Measurements from ENCODE around the gene NRDE2.

Gene NRDE2

DNA sequence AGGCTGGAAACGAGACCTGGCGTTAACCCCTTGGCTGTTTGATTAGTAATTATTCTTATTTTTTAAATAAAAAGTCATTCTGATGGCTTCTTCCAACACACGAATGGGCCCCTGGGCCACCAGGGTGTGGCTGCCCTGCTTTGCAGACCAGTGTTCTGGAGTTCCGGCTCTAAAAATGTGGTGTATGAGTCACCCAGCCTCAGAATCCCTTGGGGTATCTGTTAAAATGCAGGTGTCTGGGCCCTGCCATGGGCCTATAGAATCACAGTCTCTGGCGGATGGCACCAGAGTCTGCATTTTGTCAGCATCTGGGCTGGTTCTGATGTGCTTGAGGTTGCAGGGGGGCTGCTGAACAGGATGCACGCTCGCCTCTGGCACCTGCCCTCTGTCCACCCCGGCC, 77.9 kb downstream of the NRDE2 start (continued):
- TF ChIP-seq, protein P1, sequence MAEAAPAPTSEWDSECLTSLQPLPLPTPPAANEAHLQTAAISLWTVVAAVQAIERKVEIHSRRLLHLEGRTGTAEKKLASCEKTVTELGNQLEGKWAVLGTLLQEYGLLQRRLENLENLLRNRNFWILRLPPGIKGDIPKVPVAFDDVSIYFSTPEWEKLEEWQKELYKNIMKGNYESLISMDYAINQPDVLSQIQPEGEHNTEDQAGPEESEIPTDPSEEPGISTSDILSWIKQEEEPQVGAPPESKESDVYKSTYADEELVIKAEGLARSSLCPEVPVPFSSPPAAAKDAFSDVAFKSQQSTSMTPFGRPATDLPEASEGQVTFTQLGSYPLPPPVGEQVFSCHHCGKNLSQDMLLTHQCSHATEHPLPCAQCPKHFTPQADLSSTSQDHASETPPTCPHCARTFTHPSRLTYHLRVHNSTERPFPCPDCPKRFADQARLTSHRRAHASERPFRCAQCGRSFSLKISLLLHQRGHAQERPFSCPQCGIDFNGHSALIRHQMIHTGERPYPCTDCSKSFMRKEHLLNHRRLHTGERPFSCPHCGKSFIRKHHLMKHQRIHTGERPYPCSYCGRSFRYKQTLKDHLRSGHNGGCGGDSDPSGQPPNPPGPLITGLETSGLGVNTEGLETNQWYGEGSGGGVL (tag by site-specific recombination; IDR thresholded peaks at IDR 0.05) = no peak
- TF ChIP-seq ZNF23 (tag by site-specific recombination; IDR thresholded peaks at IDR 0.05; ENCODE audit: borderline replicate concordance) (no peak), ZNF549 (tag by site-specific recombination; IDR thresholded peaks at IDR 0.05) (no peak), ZNF571 (tag by site-specific recombination; IDR thresholded peaks at IDR 0.05) (no peak), ZNF155 (tag by site-specific recombination; IDR thresholded peaks at IDR 0.05) (no peak), ZNF449 (tag by site-specific recombination; IDR thresholded peaks at IDR 0.05) (no peak), ZNF626 (tag by site-specific recombination; IDR thresholded peaks at IDR 0.05) (no peak)

DNA sequence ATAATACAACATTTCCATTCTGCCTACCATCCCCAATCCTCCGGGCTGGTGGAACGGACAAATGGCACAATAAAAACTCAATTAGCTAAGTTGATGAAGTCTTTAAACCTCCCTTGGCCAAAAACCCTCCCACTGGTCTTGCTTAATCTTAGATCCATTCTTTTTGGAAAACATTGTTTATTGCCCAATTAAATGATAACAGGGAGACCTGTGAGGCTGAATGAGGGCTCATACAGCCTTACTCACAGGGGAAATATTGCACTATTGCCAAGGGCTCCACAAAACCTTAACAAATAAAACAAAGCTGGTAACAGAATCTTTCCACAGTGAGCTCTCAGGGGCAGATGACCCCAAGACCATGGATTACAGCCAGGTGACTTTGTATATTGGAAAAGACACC, 83.1 kb downstream of the NRDE2 start:
- Histone ChIP-seq H3K4me1 (ENCODE audit: control insufficient read depth, insufficient read depth, low read length) (no peaks in the 10 kb centered on the region), H3K36me3 (ENCODE audit: control insufficient read depth in 2 of 2, insufficient read depth in 1 of 2, low read length in 2 of 2) (no peaks in the 10 kb centered on the region), H3K4me3 (ENCODE audit: low read depth, low read length) (no peak overlapping the region), H3K27ac (ENCODE audit: extremely low read depth, low read depth, low read length) (no peak overlapping the region), H3K9me3 (ENCODE audit: control insufficient read depth, insufficient read depth, low read depth, low read length) (no peaks in the 10 kb centered on the region)
- ChIA-PET POLR2A (no interaction called here), CTCF (no interaction called here)
- TF ChIP-seq GLIS1 (tag by site-specific recombination; IDR thresholded peaks at IDR 0.05) (0 out of 2 replicates have a peak, but pooled peaks have one; percentile 37), GLI4 (tag by site-specific recombination; IDR thresholded peaks at IDR 0.05) (no peak), PRDM6 (tag by site-specific recombination; IDR thresholded peaks at IDR 0.05) (peak; percentile 53), KLF1 (tag by site-specific recombination; IDR thresholded peaks at IDR 0.05) (no peak), ZNF114 (tag by site-specific recombination; IDR thresholded peaks at IDR 0.05) (no peak), ZNF426 (tag by site-specific recombination; IDR thresholded peaks at IDR 0.05) (no peak), FEZF1 (tag by site-specific recombination; IDR thresholded peaks at IDR 0.05) (0 out of 2 replicates have a peak, but pooled peaks have one; percentile 34), ZNF501 (tag by site-specific recombination; IDR thresholded peaks at IDR 0.05) (no peak), ZSCAN30 (tag by site-specific recombination; IDR thresholded peaks at IDR 0.05) (0 out of 2 replicates have a peak, but pooled peaks have one; percentile 45), ZNF302 (tag by site-specific recombination; IDR thresholded peaks at IDR 0.05; ENCODE audit: low read depth) (no peak), ZBTB7A (tag by site-specific recombination; IDR thresholded peaks at IDR 0.05; ENCODE audit: low read depth) (no peak), ZNF335 (tag by site-specific recombination; conservative IDR thresholded peaks at IDR 0.05) (no peak), ZNF350 (tag by site-specific recombination; IDR thresholded peaks at IDR 0.05) (no peak), ZBTB20 (tag by site-specific recombination; IDR thresholded peaks at IDR 0.05) (no peak), ZNF76 (tag by site-specific recombination; IDR thresholded peaks at IDR 0.05; ENCODE audit: borderline replicate concordance, low read depth) (no peak), EGR2 (tag by site-specific recombination; IDR thresholded peaks at IDR 0.05; ENCODE audit: low read depth) (no peak)
- TF ChIP-seq, protein P2, sequence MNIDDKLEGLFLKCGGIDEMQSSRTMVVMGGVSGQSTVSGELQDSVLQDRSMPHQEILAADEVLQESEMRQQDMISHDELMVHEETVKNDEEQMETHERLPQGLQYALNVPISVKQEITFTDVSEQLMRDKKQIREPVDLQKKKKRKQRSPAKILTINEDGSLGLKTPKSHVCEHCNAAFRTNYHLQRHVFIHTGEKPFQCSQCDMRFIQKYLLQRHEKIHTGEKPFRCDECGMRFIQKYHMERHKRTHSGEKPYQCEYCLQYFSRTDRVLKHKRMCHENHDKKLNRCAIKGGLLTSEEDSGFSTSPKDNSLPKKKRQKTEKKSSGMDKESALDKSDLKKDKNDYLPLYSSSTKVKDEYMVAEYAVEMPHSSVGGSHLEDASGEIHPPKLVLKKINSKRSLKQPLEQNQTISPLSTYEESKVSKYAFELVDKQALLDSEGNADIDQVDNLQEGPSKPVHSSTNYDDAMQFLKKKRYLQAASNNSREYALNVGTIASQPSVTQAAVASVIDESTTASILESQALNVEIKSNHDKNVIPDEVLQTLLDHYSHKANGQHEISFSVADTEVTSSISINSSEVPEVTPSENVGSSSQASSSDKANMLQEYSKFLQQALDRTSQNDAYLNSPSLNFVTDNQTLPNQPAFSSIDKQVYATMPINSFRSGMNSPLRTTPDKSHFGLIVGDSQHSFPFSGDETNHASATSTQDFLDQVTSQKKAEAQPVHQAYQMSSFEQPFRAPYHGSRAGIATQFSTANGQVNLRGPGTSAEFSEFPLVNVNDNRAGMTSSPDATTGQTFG (tag by site-specific recombination; IDR thresholded peaks at IDR 0.05; ENCODE audit: borderline replicate concordance) = no peak
- TF ChIP-seq, protein P3, sequence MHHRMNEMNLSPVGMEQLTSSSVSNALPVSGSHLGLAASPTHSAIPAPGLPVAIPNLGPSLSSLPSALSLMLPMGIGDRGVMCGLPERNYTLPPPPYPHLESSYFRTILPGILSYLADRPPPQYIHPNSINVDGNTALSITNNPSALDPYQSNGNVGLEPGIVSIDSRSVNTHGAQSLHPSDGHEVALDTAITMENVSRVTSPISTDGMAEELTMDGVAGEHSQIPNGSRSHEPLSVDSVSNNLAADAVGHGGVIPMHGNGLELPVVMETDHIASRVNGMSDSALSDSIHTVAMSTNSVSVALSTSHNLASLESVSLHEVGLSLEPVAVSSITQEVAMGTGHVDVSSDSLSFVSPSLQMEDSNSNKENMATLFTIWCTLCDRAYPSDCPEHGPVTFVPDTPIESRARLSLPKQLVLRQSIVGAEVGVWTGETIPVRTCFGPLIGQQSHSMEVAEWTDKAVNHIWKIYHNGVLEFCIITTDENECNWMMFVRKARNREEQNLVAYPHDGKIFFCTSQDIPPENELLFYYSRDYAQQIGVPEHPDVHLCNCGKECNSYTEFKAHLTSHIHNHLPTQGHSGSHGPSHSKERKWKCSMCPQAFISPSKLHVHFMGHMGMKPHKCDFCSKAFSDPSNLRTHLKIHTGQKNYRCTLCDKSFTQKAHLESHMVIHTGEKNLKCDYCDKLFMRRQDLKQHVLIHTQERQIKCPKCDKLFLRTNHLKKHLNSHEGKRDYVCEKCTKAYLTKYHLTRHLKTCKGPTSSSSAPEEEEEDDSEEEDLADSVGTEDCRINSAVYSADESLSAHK (tag by site-specific recombination; IDR thresholded peaks at IDR 0.05) = no peak
- TF ChIP-seq, protein P4, sequence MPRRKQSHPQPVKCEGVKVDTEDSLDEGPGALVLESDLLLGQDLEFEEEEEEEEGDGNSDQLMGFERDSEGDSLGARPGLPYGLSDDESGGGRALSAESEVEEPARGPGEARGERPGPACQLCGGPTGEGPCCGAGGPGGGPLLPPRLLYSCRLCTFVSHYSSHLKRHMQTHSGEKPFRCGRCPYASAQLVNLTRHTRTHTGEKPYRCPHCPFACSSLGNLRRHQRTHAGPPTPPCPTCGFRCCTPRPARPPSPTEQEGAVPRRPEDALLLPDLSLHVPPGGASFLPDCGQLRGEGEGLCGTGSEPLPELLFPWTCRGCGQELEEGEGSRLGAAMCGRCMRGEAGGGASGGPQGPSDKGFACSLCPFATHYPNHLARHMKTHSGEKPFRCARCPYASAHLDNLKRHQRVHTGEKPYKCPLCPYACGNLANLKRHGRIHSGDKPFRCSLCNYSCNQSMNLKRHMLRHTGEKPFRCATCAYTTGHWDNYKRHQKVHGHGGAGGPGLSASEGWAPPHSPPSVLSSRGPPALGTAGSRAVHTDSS (tag by site-specific recombination; IDR thresholded peaks at IDR 0.05) = no peak
